ENCODE data around the gene LRRK1.

The LRRK1 gene

GRCh38 chr15:101105059-101105891, 186.1 kb downstream of the LRRK1 start:
- no peak for DNase-seq (ENCODE audit: low read depth)
- H3K4me3 ChIP-seq (ENCODE audit: low read depth, low read length) = no peak overlapping the region
- no peak for TF ChIP-seq CTCF (IDR thresholded peaks at IDR 0.05; ENCODE audit: low read depth, low read length, missing control alignments)

- no peak overlapping the region for H3K4me3 ChIP-seq (ENCODE audit: low read depth, low read length)
- TF ChIP-seq CTCF (IDR thresholded peaks at IDR 0.05; ENCODE audit: low read depth, low read length, missing control alignments) = no peak
- DNase-seq (ENCODE audit: low read depth) = no peak
Measured at GRCh38 chr15:101107101-101107500, 187.9 kb downstream of the LRRK1 start.

- no peak overlapping the region for H3K4me3 ChIP-seq (ENCODE audit: low read depth, low read length)
- no peak for DNase-seq (ENCODE audit: low read depth)
- TF ChIP-seq CTCF (IDR thresholded peaks at IDR 0.05; ENCODE audit: low read depth, low read length, missing control alignments) = no peak
Measured at GRCh38 chr15:101107625-101108460, 188.7 kb downstream of the LRRK1 start.

- TF ChIP-seq CTCF (IDR thresholded peaks at IDR 0.05; ENCODE audit: low read depth, low read length, missing control alignments) = no peak
- H3K4me3 ChIP-seq (ENCODE audit: low read depth, low read length) = no peak overlapping the region
- DNase-seq (ENCODE audit: low read depth) = no peak
Measured at GRCh38 chr15:101108461-101108775, 189.3 kb downstream of the LRRK1 start.

GRCh38 chr15:101108791-101109190, 189.6 kb downstream of the LRRK1 start:
- no peak for DNase-seq (ENCODE audit: low read depth)
- H3K4me3 ChIP-seq (ENCODE audit: low read depth, low read length) = no peak overlapping the region
- TF ChIP-seq CTCF (IDR thresholded peaks at IDR 0.05; ENCODE audit: low read depth, low read length, missing control alignments) = no peak

GRCh38 chr15:101110681-101111569, 191.8 kb downstream of the LRRK1 start:
- H3K4me3 ChIP-seq (ENCODE audit: low read depth, low read length) = no peak overlapping the region
- DNase-seq (ENCODE audit: low read depth) = no peak
- no peak for TF ChIP-seq CTCF (IDR thresholded peaks at IDR 0.05; ENCODE audit: low read depth, low read length, missing control alignments)

Measured in GM12864 (cell line).